ENCODE results near the gene TAB3. TPM values are rescaled to one million over a fixed set of nuclear protein-coding genes. Genes with fewer than 3 reads are reported as not detected.

TAB3 gene
- total RNA-seq, 4 donors from 2014 or later: 17.0 to 22.4 (median 19.6) TPM

- Histone ChIP-seq H3K4me3 (no peak overlapping the region), H3K9me3 (no peaks in the 10 kb centered on the region), H3K36me3 (no peaks in the 10 kb centered on the region), H3K27ac (replicated peaks in 1 of 4) (no peak overlapping the region), H3K27me3 (no peaks in the 10 kb centered on the region), H3K4me1 (no peaks in the 10 kb centered on the region)
- DNase-seq (ENCODE audit: extremely low spot score): no peak
- WGBS: 50% methylated on average over 7 of the region's 7 CpGs
- TF ChIP-seq POLR2A (IDR thresholded peaks at IDR 0.05; ENCODE audit: low read depth) (no peak), POLR2AphosphoS5 (IDR thresholded peaks at IDR 0.05) (no peak), EP300 (IDR thresholded peaks at IDR 0.05) (no peak)
- TF ChIP-seq, protein P1, sequence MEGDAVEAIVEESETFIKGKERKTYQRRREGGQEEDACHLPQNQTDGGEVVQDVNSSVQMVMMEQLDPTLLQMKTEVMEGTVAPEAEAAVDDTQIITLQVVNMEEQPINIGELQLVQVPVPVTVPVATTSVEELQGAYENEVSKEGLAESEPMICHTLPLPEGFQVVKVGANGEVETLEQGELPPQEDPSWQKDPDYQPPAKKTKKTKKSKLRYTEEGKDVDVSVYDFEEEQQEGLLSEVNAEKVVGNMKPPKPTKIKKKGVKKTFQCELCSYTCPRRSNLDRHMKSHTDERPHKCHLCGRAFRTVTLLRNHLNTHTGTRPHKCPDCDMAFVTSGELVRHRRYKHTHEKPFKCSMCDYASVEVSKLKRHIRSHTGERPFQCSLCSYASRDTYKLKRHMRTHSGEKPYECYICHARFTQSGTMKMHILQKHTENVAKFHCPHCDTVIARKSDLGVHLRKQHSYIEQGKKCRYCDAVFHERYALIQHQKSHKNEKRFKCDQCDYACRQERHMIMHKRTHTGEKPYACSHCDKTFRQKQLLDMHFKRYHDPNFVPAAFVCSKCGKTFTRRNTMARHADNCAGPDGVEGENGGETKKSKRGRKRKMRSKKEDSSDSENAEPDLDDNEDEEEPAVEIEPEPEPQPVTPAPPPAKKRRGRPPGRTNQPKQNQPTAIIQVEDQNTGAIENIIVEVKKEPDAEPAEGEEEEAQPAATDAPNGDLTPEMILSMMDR (IDR thresholded peaks at IDR 0.05): no peak
- intact Hi-C loops (cut with DNase I): no loop called here
These were observed 21.2 kb upstream of the TAB3 start for GRCh38 chrX:30910124-30910860.

- WGBS: 100% methylated on average over 1 of the region's 1 CpG
- intact Hi-C loops (cut with DNase I): no loop called here
- Histone ChIP-seq H3K9me3 (no peaks in the 10 kb centered on the region), H3K36me3 (no peaks in the 10 kb centered on the region), H3K4me3 (no peak overlapping the region), H3K27ac (replicated peaks in 1 of 4) (no peak overlapping the region), H3K4me1 (no peaks in the 10 kb centered on the region), H3K27me3 (no peaks in the 10 kb centered on the region)
- TF ChIP-seq POLR2AphosphoS5 (IDR thresholded peaks at IDR 0.05) (no peak), EP300 (IDR thresholded peaks at IDR 0.05) (no peak), POLR2A (IDR thresholded peaks at IDR 0.05; ENCODE audit: low read depth) (no peak)
- TF ChIP-seq, protein P1 (IDR thresholded peaks at IDR 0.05): no peak
- DNase-seq (ENCODE audit: extremely low spot score): no peak
These were observed 17.7 kb upstream of the TAB3 start for GRCh38 chrX:30906726-30907125.

DNA sequence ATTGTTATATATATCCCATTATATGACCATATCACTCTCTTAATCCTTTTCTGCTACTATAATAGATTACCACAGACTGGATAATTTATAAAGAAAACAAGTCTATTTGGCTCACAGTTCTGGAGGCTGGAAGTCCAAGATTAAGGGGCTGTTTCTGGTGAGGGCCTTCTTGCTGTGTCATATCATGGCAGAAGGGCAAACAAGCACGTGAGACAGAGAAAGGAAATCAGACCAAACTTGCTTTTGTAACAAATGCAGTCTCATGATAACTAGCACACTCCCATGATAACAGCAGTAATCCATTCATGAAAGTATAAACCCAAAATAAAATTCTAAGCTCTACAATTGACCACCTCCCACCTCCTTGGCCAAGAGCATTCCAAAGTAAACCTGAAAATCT lies 16.3 kb upstream of the TAB3 start:
- Histone ChIP-seq H3K27me3 (no peaks in the 10 kb centered on the region), H3K36me3 (no peaks in the 10 kb centered on the region)

GRCh38 chrX:30904632-30905031 lies 15.6 kb upstream of the TAB3 start:
- H3K9me3 ChIP-seq: no peaks in the 10 kb centered on the region
- H3K36me3 ChIP-seq: no peaks in the 10 kb centered on the region
- H3K27ac ChIP-seq (replicated peaks in 1 of 4): no peak overlapping the region
- H3K27me3 ChIP-seq: no peaks in the 10 kb centered on the region
- TF ChIP-seq, protein P1 (IDR thresholded peaks at IDR 0.05): no peak
- no peak for TF ChIP-seq EP300 (IDR thresholded peaks at IDR 0.05)
- no peak for TF ChIP-seq POLR2AphosphoS5 (IDR thresholded peaks at IDR 0.05)
- no peak for TF ChIP-seq POLR2A (IDR thresholded peaks at IDR 0.05; ENCODE audit: low read depth)
- intact Hi-C loops (cut with DNase I): no loop called here
- 45% methylated on average over 3 of the region's 3 CpGs for WGBS
- H3K4me1 ChIP-seq: no peaks in the 10 kb centered on the region
- no peak overlapping the region for H3K4me3 ChIP-seq
- no peak for DNase-seq (ENCODE audit: extremely low spot score)

More for the DNA sequence above, 16.3 kb upstream of the TAB3 start:
- H3K9me3 ChIP-seq: no peaks in the 10 kb centered on the region
- H3K27ac ChIP-seq (replicated peaks in 1 of 4): no peak overlapping the region
- no peak for DNase-seq (ENCODE audit: extremely low spot score)
- intact Hi-C loops (cut with DNase I): no loop called here
- no peaks in the 10 kb centered on the region for H3K4me1 ChIP-seq
- WGBS: 43% methylated on average over 1 of the region's 1 CpG
- TF ChIP-seq POLR2A (IDR thresholded peaks at IDR 0.05; ENCODE audit: low read depth) (no peak), POLR2AphosphoS5 (IDR thresholded peaks at IDR 0.05) (no peak), EP300 (IDR thresholded peaks at IDR 0.05) (no peak)
- no peak overlapping the region for H3K4me3 ChIP-seq

DNA sequence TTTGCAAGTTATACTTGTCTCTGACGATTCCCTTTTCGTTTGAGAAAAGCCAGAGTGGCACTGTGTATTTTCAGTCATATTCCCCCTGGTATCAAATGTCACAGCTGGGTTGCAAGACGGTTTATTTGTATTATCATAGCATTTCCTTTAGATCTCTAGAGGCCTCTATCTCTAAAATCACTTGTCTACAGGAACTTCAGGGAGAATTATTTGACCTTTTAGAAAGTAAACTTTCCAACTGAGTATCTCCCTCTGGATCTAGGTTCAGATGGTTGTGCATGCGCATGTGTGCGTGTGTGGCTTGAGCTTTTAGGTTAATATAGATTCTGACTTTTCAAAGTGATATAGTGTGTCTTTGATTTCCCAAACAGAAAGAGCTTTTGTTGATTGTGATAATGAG lies 15.1 kb upstream of the TAB3 start:
- H3K27ac ChIP-seq (replicated peaks in 1 of 4): no peak overlapping the region
- H3K4me3 ChIP-seq: no peak overlapping the region
- WGBS: 51% methylated on average over 5 of the region's 5 CpGs
- intact Hi-C loops (cut with DNase I): no loop called here
- no peak for DNase-seq (ENCODE audit: extremely low spot score)
- H3K27me3 ChIP-seq: no peaks in the 10 kb centered on the region
- H3K36me3 ChIP-seq: no peaks in the 10 kb centered on the region
- TF ChIP-seq POLR2A (IDR thresholded peaks at IDR 0.05; ENCODE audit: low read depth) (no peak), EP300 (IDR thresholded peaks at IDR 0.05) (no peak), POLR2AphosphoS5 (IDR thresholded peaks at IDR 0.05) (no peak)
- TF ChIP-seq, protein P1 (IDR thresholded peaks at IDR 0.05): no peak
- H3K4me1 ChIP-seq: no peaks in the 10 kb centered on the region
- no peaks in the 10 kb centered on the region for H3K9me3 ChIP-seq
